Measurements from ENCODE around the gene WASHC4.

WASHC4 gene

GRCh38 chr12:105069936-105070702 lies 37.4 kb upstream of the WASHC4 start:
- no CpG with 5 or more reads among the region's 4 CpGs for WGBS (ENCODE audit: extremely low coverage, insufficient coverage, insufficient read length)
- Histone ChIP-seq H3K4ac (ENCODE audit: low read depth, low read length) (no peak overlapping the region), H4K12ac (ENCODE audit: low read depth, low read length) (no peak overlapping the region)

GRCh38 chr12:105071981-105072380 lies 35.5 kb upstream of the WASHC4 start:
- Histone ChIP-seq H2AK5ac (ENCODE audit: low read length) (no peak overlapping the region), H4K8ac (ENCODE audit: low read depth, low read length) (no peak overlapping the region)
- no CpG with 5 or more reads among the region's 3 CpGs for WGBS (ENCODE audit: extremely low coverage, insufficient coverage, insufficient read length)

More at GRCh38 chr12:105069936-105070702, 37.4 kb upstream of the WASHC4 start:
- H2BK120ac ChIP-seq (ENCODE audit: insufficient read depth, low read length, poor library complexity) = no peak overlapping the region
- H4K91ac ChIP-seq (ENCODE audit: low read depth, low read length) = no peak overlapping the region
- H3K79me1 ChIP-seq (ENCODE audit: low read length) = no peaks in the 10 kb centered on the region
- no peak overlapping the region for H2AK5ac ChIP-seq (ENCODE audit: low read length)
- no peak overlapping the region for H3K9ac ChIP-seq (ENCODE audit: low read length)
- no peak overlapping the region for H3K27ac ChIP-seq (ENCODE audit: low read depth, low read length)
- no peak overlapping the region for H3K18ac ChIP-seq (ENCODE audit: low read length)
- H3K23ac ChIP-seq (ENCODE audit: low read length) = no peak overlapping the region
- H3K27me3 ChIP-seq (ENCODE audit: insufficient read depth, low read length) = no peaks in the 10 kb centered on the region
- no peak overlapping the region for H3K14ac ChIP-seq (ENCODE audit: low read length)
- H3K4me1 ChIP-seq (ENCODE audit: control insufficient read depth in 1 of 2, insufficient read depth in 2 of 2, low read length in 2 of 2) = no peaks in the 10 kb centered on the region
- no peak overlapping the region for H2BK5ac ChIP-seq (ENCODE audit: low read depth, low read length, poor library complexity)
- H2AFZ ChIP-seq (ENCODE audit: insufficient read depth, low read length, poor library complexity) = no peak overlapping the region
- H2BK12ac ChIP-seq (ENCODE audit: low read length) = no peak overlapping the region
- H3K9me3 ChIP-seq (ENCODE audit: insufficient read depth, low read depth, low read length) = no peaks in the 10 kb centered on the region
- H3K79me2 ChIP-seq (ENCODE audit: control insufficient read depth, insufficient read depth, low read length, poor library complexity) = no peaks in the 10 kb centered on the region
- no peaks in the 10 kb centered on the region for H3K36me3 ChIP-seq (ENCODE audit: control insufficient read depth in 1 of 2, insufficient read depth in 2 of 2, low read length in 2 of 2)
- no peak for DNase-seq
- no peak overlapping the region for H3K4me3 ChIP-seq (ENCODE audit: low read depth, low read length)
- H4K8ac ChIP-seq (ENCODE audit: low read depth, low read length) = no peak overlapping the region
- no peak overlapping the region for H3K4me2 ChIP-seq (ENCODE audit: low read length)

GRCh38 chr12:105072888-105073488 lies 34.5 kb upstream of the WASHC4 start:
- Histone ChIP-seq H3K18ac (ENCODE audit: low read length) (no peak overlapping the region), H3K79me2 (ENCODE audit: control insufficient read depth, insufficient read depth, low read length, poor library complexity) (no peaks in the 10 kb centered on the region), H3K4me3 (ENCODE audit: low read depth, low read length) (no peak overlapping the region), H3K14ac (ENCODE audit: low read length) (no peak overlapping the region), H3K4ac (ENCODE audit: low read depth, low read length) (no peak overlapping the region), H3K4me2 (ENCODE audit: low read length) (no peak overlapping the region), H3K27ac (ENCODE audit: low read depth, low read length) (no peak overlapping the region), H3K36me3 (ENCODE audit: control insufficient read depth in 1 of 2, insufficient read depth in 2 of 2, low read length in 2 of 2) (no peaks in the 10 kb centered on the region), H3K9ac (ENCODE audit: low read length) (no peak overlapping the region), H2BK5ac (ENCODE audit: low read depth, low read length, poor library complexity) (no peak overlapping the region), H4K91ac (ENCODE audit: low read depth, low read length) (no peak overlapping the region), H2BK12ac (ENCODE audit: low read length) (no peak overlapping the region), H3K9me3 (ENCODE audit: insufficient read depth, low read depth, low read length) (no peaks in the 10 kb centered on the region), H3K79me1 (ENCODE audit: low read length) (no peaks in the 10 kb centered on the region), H2BK120ac (ENCODE audit: insufficient read depth, low read length, poor library complexity) (no peak overlapping the region), H2AFZ (ENCODE audit: insufficient read depth, low read length, poor library complexity) (no peak overlapping the region), H4K12ac (ENCODE audit: low read depth, low read length) (no peak overlapping the region), H3K27me3 (ENCODE audit: insufficient read depth, low read length) (no peaks in the 10 kb centered on the region), H4K8ac (ENCODE audit: low read depth, low read length) (no peak overlapping the region), H3K23ac (ENCODE audit: low read length) (no peak overlapping the region), H3K4me1 (ENCODE audit: control insufficient read depth in 1 of 2, insufficient read depth in 2 of 2, low read length in 2 of 2) (no peaks in the 10 kb centered on the region), H2AK5ac (ENCODE audit: low read length) (no peak overlapping the region)
- no CpG with 5 or more reads among the region's 6 CpGs for WGBS (ENCODE audit: extremely low coverage, insufficient coverage, insufficient read length)
- DNase-seq = no peak

More at GRCh38 chr12:105071981-105072380, 35.5 kb upstream of the WASHC4 start:
- Histone ChIP-seq H3K4me2 (ENCODE audit: low read length) (no peak overlapping the region), H4K91ac (ENCODE audit: low read depth, low read length) (no peak overlapping the region), H3K9ac (ENCODE audit: low read length) (no peak overlapping the region), H4K12ac (ENCODE audit: low read depth, low read length) (no peak overlapping the region), H3K4me1 (ENCODE audit: control insufficient read depth in 1 of 2, insufficient read depth in 2 of 2, low read length in 2 of 2) (no peaks in the 10 kb centered on the region), H3K27me3 (ENCODE audit: insufficient read depth, low read length) (no peaks in the 10 kb centered on the region), H3K18ac (ENCODE audit: low read length) (no peak overlapping the region), H3K23ac (ENCODE audit: low read length) (no peak overlapping the region), H2BK5ac (ENCODE audit: low read depth, low read length, poor library complexity) (no peak overlapping the region), H2BK120ac (ENCODE audit: insufficient read depth, low read length, poor library complexity) (no peak overlapping the region), H3K79me1 (ENCODE audit: low read length) (no peaks in the 10 kb centered on the region), H3K9me3 (ENCODE audit: insufficient read depth, low read depth, low read length) (no peaks in the 10 kb centered on the region), H2BK12ac (ENCODE audit: low read length) (no peak overlapping the region), H3K4me3 (ENCODE audit: low read depth, low read length) (no peak overlapping the region), H3K79me2 (ENCODE audit: control insufficient read depth, insufficient read depth, low read length, poor library complexity) (no peaks in the 10 kb centered on the region), H3K36me3 (ENCODE audit: control insufficient read depth in 1 of 2, insufficient read depth in 2 of 2, low read length in 2 of 2) (no peaks in the 10 kb centered on the region), H2AFZ (ENCODE audit: insufficient read depth, low read length, poor library complexity) (no peak overlapping the region), H3K27ac (ENCODE audit: low read depth, low read length) (no peak overlapping the region), H3K14ac (ENCODE audit: low read length) (no peak overlapping the region), H3K4ac (ENCODE audit: low read depth, low read length) (no peak overlapping the region)
- no peak for DNase-seq

- Histone ChIP-seq H3K14ac (ENCODE audit: low read length) (no peak overlapping the region), H3K36me3 (ENCODE audit: control insufficient read depth in 1 of 2, insufficient read depth in 2 of 2, low read length in 2 of 2) (no peaks in the 10 kb centered on the region), H3K18ac (ENCODE audit: low read length) (no peak overlapping the region), H3K23ac (ENCODE audit: low read length) (no peak overlapping the region), H4K12ac (ENCODE audit: low read depth, low read length) (no peak overlapping the region), H2AK5ac (ENCODE audit: low read length) (no peak overlapping the region), H3K27me3 (ENCODE audit: insufficient read depth, low read length) (no peaks in the 10 kb centered on the region), H3K79me2 (ENCODE audit: control insufficient read depth, insufficient read depth, low read length, poor library complexity) (no peaks in the 10 kb centered on the region), H3K4ac (ENCODE audit: low read depth, low read length) (no peak overlapping the region), H3K4me2 (ENCODE audit: low read length) (no peak overlapping the region), H4K91ac (ENCODE audit: low read depth, low read length) (no peak overlapping the region), H2BK5ac (ENCODE audit: low read depth, low read length, poor library complexity) (no peak overlapping the region), H3K27ac (ENCODE audit: low read depth, low read length) (no peak overlapping the region), H2AFZ (ENCODE audit: insufficient read depth, low read length, poor library complexity) (no peak overlapping the region), H3K4me3 (ENCODE audit: low read depth, low read length) (no peak overlapping the region), H2BK12ac (ENCODE audit: low read length) (no peak overlapping the region), H3K4me1 (ENCODE audit: control insufficient read depth in 1 of 2, insufficient read depth in 2 of 2, low read length in 2 of 2) (no peaks in the 10 kb centered on the region), H2BK120ac (ENCODE audit: insufficient read depth, low read length, poor library complexity) (no peak overlapping the region), H3K9ac (ENCODE audit: low read length) (no peak overlapping the region), H4K8ac (ENCODE audit: low read depth, low read length) (no peak overlapping the region), H3K79me1 (ENCODE audit: low read length) (no peaks in the 10 kb centered on the region), H3K9me3 (ENCODE audit: insufficient read depth, low read depth, low read length) (no peaks in the 10 kb centered on the region)
- DNase-seq = no peak
- WGBS (ENCODE audit: extremely low coverage, insufficient coverage, insufficient read length) = no CpG with 5 or more reads among the region's 1 CpG
These were observed 31.4 kb upstream of the WASHC4 start for GRCh38 chr12:105076098-105076497.
